HG03139 (cell line): ENCODE data around the gene CMSS1.

ENCODE experiments used
- ATAC-seq: cut with Tn5 transposase; IDR thresholded peaks from one replicate; pipeline ENCODE4 v1.9.1; 2021; ENCODE audit not compliant: unreplicated experiment

CMSS1 gene

DNA sequence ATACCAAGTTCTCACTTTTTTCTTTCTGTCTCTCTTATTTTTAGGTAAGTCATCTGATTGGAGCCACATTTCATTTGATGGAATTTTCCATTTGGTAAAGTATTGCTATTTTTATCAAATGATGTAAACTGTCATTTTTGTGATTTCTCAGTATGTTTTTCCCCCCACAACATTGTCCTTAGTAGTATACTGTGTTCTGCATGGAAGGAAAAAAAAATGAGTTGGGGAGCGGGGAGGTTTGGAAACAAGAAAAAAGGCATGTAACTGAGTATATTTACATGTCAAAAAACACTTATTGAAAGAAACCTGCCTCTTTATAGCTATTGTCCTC is 192.4 kb downstream of the CMSS1 start:
- ATAC-seq = no peak

DNA sequence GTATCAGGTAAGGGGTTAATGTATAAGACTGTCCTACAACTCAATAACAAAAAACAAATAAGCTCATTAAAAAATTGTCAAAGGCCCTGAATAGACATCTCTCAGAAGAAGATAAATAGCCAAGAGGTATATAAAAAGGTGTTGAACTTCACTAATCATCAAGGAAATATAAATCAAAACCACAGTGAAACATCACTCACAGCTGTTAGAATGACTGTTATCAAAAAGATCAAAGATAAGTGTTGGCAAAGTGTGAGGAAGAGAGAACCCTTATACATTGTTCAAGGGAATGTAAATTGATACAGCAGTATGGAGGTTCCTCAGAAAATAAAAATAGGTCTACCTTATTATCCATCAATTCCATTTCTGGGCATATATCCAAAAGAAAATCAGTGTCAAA is 201.1 kb downstream of the CMSS1 start:
- ATAC-seq = no peak

DNA sequence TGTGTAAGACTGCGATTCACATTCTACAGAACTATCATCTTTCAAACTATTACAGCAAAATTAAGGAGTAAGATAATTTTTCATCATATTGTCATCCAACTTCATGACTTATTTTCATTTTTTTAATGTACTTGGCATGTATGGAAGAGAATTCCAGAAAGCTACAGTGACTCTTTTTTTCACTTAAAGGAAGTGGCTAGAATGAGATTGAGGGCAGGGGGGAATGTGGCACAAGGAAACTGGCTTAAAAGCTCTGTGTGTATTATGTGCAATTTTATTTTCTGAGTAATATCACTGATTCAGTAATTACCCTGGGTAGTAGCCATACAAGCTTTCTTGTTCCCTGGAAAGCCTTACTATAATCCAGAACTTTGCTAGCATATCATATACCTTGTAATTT is 202.1 kb downstream of the CMSS1 start:
- ATAC-seq = no peak

- ATAC-seq = no peak
Measured at GRCh38 chr3:100020876-100021644, 203.4 kb downstream of the CMSS1 start.

- ATAC-seq = no peak
Measured at GRCh38 chr3:100022506-100022905, 204.8 kb downstream of the CMSS1 start.

DNA sequence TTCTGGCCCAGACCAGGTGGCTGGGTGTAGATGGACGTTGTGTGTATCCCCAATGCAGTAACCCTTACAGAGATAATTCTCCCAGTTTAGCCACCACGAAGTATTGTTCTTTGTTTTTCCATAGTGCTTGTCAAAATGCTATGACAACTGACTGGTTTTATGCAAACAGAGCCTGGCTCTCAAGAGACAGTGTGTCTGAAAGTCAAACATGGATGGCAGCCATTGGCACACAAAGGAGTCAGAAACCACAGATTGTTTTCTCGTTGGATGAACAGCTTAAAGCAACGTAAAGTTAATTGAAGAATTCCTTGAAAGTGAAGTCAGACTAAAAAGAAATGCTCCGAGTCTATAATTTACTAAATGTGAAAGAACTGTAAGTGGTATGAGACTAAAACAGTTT is 205.5 kb downstream of the CMSS1 start:
- ATAC-seq = no peak

DNA sequence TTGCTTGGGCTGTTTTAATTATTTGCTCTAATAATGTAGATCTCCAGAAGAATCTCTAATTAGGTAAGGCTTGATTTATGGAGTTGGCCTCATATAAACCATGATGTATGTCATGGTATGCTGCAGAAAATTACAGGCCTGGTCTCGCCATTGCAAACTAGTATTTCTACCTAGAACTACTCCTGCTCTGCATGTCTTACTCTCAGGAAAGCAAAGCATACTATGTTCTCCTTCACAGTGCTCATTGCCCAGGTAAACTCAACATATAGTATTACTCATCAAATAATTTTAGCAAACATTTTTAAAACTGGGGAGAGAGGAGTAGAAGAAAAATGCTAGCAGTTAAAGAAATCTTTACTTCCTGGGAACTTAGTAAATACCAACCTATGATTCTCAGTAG is 205.9 kb downstream of the CMSS1 start:
- no peak for ATAC-seq

DNA sequence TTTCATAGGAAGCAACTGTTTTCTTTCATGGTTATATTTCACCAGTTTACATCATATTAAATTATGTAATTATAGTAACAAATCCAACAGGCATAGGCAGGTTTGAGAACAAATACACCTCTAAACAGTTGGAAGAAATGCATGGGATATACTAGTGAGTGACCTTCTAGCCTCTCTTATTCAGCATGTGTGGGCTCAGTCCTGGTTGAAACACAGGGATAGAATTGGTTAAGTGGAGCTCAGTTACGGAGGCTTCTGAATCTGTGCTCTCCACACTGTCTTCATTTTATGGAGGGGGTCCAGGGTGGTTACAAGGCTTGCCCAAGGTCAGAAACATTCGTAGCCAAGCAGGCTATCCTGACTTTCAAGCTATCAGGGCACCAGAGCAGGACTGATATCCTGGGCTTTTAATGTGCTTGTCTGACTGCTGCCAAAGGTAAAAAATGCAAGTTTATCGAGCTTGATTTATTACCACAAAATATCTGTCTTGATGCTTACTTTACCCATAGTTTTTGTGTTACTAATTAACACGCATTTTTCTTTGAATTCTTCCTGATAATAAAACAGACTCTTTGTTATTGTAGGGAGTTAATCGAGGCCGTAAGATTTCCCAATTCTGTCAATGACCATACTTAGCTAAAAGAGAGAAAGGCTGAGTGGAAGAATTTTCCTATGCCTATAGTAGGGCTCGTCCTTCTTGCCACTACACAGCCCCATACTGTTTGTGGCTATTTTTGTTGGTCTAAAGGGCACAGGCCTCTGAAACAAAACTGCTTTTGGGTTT is 207.1 kb downstream of the CMSS1 start:
- no peak for ATAC-seq

- no peak for ATAC-seq
Measured at GRCh38 chr3:100027321-100027720, 209.7 kb downstream of the CMSS1 start.

- no peak for ATAC-seq
Measured at GRCh38 chr3:100029052-100029451, 211.4 kb downstream of the CMSS1 start.

DNA sequence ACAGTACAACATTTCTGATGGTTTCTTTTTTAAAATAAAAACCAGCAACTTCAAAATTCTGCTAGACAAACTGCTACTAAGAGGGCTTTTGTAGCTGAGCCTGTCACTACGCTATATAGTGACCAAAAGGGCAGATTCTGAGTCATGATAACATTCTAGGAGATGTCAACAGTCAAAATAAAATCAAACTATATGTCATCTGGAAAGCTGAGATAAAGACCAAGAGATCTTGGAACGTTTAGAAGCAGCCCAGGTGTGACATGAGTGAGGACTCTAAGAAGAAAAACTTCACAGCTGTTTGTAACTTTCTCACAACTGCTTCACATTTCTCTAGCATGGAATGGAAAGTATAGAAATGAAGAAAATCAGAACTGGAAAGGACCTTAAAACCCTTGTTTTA is 212.0 kb downstream of the CMSS1 start:
- ATAC-seq = no peak

DNA sequence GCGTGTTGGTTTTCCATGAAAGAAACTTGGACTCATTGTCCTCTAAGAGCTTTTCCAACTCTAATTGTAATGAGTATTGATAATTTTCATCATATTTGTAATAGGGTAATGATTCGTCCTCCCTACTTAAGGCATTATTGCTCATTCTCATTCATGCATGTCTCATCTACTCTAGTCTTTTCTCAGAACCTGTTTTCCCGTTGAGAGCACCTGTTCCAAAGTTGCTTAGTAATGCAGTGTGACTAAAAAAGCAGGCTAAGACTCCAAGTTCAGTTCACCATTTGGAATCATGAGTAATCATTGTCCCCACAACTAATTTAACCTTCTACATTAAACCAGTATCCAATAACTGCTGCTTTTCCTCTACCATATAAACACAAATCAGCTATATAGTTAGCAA is 212.7 kb downstream of the CMSS1 start:
- no peak for ATAC-seq

- ATAC-seq = no peak
Measured at GRCh38 chr3:100030914-100031425, 213.3 kb downstream of the CMSS1 start.

DNA sequence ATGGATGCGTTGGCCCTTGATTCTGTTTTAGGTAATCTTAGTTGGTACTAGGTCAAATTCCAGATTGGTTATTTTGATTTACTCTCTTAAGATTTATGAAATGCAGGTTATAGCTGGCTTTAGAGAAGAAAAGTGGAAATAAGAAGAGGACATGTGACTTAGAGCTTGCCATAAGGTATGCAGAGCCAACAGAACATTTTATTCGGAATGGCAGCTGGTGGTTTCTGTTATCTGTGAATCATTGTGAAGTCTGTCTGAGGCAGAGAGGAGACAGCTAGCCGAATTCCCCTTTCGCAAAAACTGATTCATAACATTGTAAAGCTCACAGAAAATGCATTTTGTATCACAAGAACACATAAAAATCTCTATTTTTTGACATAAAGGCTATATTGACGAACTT is 214.6 kb downstream of the CMSS1 start:
- ATAC-seq = no peak

DNA sequence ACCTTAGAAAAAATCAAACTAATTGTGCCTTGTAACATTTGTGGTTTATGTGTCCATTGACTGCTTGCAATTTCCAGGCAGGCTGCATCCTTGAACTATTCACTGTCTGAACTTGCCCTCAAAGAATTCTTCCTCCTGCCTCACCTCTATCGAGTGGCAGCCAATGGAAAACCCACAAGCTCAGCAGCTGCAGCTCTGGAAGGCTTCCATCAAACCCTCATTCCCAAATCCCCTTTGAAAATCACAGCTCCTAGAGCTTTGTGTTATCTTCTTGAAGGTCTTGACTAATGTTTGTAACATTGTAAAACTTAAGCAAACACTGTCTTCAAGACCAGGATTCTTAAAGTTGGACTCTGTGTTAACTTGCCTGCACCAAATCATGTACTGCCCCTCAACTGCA is 215.5 kb downstream of the CMSS1 start:
- ATAC-seq = no peak

- no peak for ATAC-seq
Measured at GRCh38 chr3:100033903-100034471, 216.3 kb downstream of the CMSS1 start.

DNA sequence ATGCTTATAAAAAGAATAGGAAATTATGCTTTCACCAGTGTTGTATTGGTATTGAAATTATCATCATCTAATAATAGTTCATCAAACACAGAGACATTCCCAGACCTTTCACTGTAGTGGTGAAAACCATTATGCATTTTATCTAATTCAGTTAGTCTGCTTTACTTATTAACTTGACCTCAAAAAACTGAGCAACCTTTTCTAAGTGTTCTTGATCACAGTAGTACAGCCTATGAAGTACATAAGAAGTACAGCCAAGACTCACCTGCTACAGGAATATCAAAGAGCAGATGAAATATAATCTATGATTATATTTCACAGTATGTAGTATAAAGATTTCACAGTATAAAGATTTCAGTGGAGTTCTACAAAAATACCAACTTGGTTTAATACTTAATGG is 221.4 kb downstream of the CMSS1 start:
- ATAC-seq = no peak

GRCh38 chr3:100040451-100041225 is 223.0 kb downstream of the CMSS1 start:
- ATAC-seq = no peak

DNA sequence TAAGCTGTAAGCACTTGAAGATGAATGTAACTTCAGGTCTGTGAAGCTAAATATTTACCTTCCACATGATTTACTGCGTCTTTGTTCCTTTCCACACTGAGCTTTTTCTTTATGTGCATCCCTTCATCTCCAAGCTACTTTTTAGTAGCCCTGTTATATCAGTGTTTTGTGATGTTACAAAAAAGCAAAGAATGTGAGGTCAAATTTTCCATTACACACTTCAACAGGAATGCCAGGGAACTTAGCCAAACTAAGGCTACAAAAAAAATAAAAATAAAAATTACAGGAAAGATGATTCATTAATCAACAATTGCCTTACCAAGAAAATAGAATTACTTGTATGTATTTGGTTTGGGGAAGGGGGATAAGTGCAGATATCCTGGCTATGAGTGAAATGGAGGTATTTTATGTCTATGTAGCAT is 223.7 kb downstream of the CMSS1 start:
- no peak for ATAC-seq

- no peak for ATAC-seq
Measured at GRCh38 chr3:100042166-100042981, 224.7 kb downstream of the CMSS1 start.
